Stimulated activated CD8-positive, alpha-beta memory T cell treated with anti-CD3 and anti-CD28 coated beads, Interleukin-15, amount 100 ng/mL, for 4 hours (primary cell): ENCODE results near the gene SLC22A6.

Experiments
- DNase-seq, 2 donors: peaks; one replicate each; pipeline ENCODE4 v3.0.0-alpha.2; 2020; ENCODE audit warnings: low read depth in 2 of 2

The SLC22A6 gene

GRCh38 chr11:62931499-62932278, 53.1 kb downstream of the SLC22A6 start:
- DNase-seq = no peak

GRCh38 chr11:62930666-62931065, 54.1 kb downstream of the SLC22A6 start:
- no peak for DNase-seq

GRCh38 chr11:62930157-62930556, 54.6 kb downstream of the SLC22A6 start:
- no peak for DNase-seq

- no peak for DNase-seq
Measured at GRCh38 chr11:62928011-62928410, 56.8 kb downstream of the SLC22A6 start.

GRCh38 chr11:62926680-62927455, 57.9 kb downstream of the SLC22A6 start:
- no peak for DNase-seq
